Liver (tissue), 9 donors: Measurements from ENCODE around the gene NAGLU. TPM values are rescaled to one million over a fixed set of nuclear protein-coding genes. Genes with fewer than 3 reads are reported as not detected.

Source experiments
- DNase-seq: peaks from one replicate; pipeline ENCODE4 v3.0.0-alpha.2; 2017; ENCODE audit warnings: low spot score
- H3K27ac ChIP-seq, 2 donors: one replicate each; pipeline ENCODE4 v1.7.0; 2013; ENCODE audit warnings: inconsistent platforms in 2 of 2, low read length in 2 of 2, control low read depth in 1 of 2, low read depth in 1 of 2, mild to moderate bottlenecking in 1 of 2
- H3K27me3 ChIP-seq, 4 donors: one replicate each; pipeline versions ENCODE4 v1.6.1 to v1.7.0; 2013; ENCODE audit warnings: low read length in 3 of 4, inconsistent platforms in 1 of 4, mild to moderate bottlenecking in 1 of 4, moderate library complexity in 1 of 4; ENCODE audit not compliant: control insufficient read depth in 4 of 4, insufficient read depth in 4 of 4
- H3K36me3 ChIP-seq, 4 donors: one replicate each; pipeline versions ENCODE4 v1.6.1 to v1.7.0; 2013; ENCODE audit warnings: low read length in 3 of 4, mild to moderate bottlenecking in 3 of 4, low read depth in 1 of 4, moderate library complexity in 1 of 4; ENCODE audit not compliant: control insufficient read depth in 4 of 4, insufficient read depth in 3 of 4
- H3K4me1 ChIP-seq, 4 donors: one replicate each; pipeline versions ENCODE4 v1.6.1 to v1.7.0; 2013; ENCODE audit warnings: low read length in 3 of 4, mild to moderate bottlenecking in 3 of 4, moderate library complexity in 1 of 4; ENCODE audit not compliant: control insufficient read depth in 4 of 4, insufficient read depth in 4 of 4
- H3K4me3 ChIP-seq, 3 donors: one replicate each; pipeline versions ENCODE4 v1.6.1 to v1.7.0; 2013; ENCODE audit warnings: low read length in 3 of 3, control low read depth in 1 of 3, low read depth in 1 of 3, mild to moderate bottlenecking in 1 of 3
- H3K9ac ChIP-seq, 2 donors: one replicate each; pipeline ENCODE4 v1.7.0; 2013; ENCODE audit warnings: low read length in 2 of 2, mild to moderate bottlenecking in 2 of 2, moderate library complexity in 2 of 2, control low read depth in 1 of 2, low read depth in 1 of 2
- H3K9me3 ChIP-seq, 4 donors: one replicate each; pipeline versions ENCODE4 v1.6.1 to v1.7.0; 2013; ENCODE audit warnings: low read length in 3 of 4; ENCODE audit not compliant: control insufficient read depth in 4 of 4
- ATF3 ChIP-seq: IDR thresholded peaks from 2 replicates; pipeline ENCODE4 v1.6.1; 2016; ENCODE audit warnings: antibody characterized with exemption
- CTCF ChIP-seq: fragments of 150-350 bp; IDR thresholded peaks from 2 replicates; pipeline ENCODE4 v1.5.1; 2017; ENCODE audit warnings: improper control_type of control experiment, low read depth, low read length; ENCODE audit not compliant: missing input control
- EGR1 ChIP-seq, 2 donors: IDR thresholded peaks; 2 replicates each; pipeline ENCODE4 v1.6.1; 2016 to 2018; ENCODE audit warnings: antibody characterized with exemption in 2 of 2, low read depth in 2 of 2
- FOXA1 ChIP-seq: IDR thresholded peaks from 2 replicates; pipeline ENCODE4 v1.6.1; 2016; ENCODE audit warnings: antibody characterized with exemption
- FOXA2 ChIP-seq: IDR thresholded peaks from 2 replicates; pipeline ENCODE4 v1.6.1; 2016; ENCODE audit warnings: antibody characterized with exemption
- GABPA ChIP-seq, 2 donors: IDR thresholded peaks in 1 of 2; conservative IDR thresholded peaks in 1 of 2; 2 replicates each; pipeline ENCODE4 v1.6.1; 2016; ENCODE audit warnings: antibody characterized with exemption in 2 of 2, mild to moderate bottlenecking in 1 of 2, moderate library complexity in 1 of 2
- HNF4A ChIP-seq, 2 donors: conservative IDR thresholded peaks; 2 replicates each; pipeline ENCODE4 v1.6.1; 2016; ENCODE audit warnings: antibody characterized with exemption in 2 of 2, mild to moderate bottlenecking in 2 of 2
- HNF4G ChIP-seq: IDR thresholded peaks from 2 replicates; pipeline ENCODE4 v1.6.1; 2016; ENCODE audit warnings: antibody characterized with exemption
- JUND ChIP-seq, 2 donors: IDR thresholded peaks; 2 replicates each; pipeline ENCODE4 v1.6.1; 2016; ENCODE audit warnings: antibody characterized with exemption in 2 of 2
- MAX ChIP-seq: IDR thresholded peaks from 2 replicates; pipeline ENCODE4 v1.6.1; 2016; ENCODE audit warnings: antibody characterized with exemption
- NR2F2 ChIP-seq: IDR thresholded peaks from 2 replicates; pipeline ENCODE4 v1.6.1; 2016; ENCODE audit warnings: antibody characterized with exemption
- RAD21 ChIP-seq, 2 donors: IDR thresholded peaks; 2 replicates each; pipeline ENCODE4 v1.6.1; 2016; ENCODE audit warnings: antibody characterized with exemption in 2 of 2, mild to moderate bottlenecking in 2 of 2
- REST ChIP-seq: IDR thresholded peaks from 2 replicates; pipeline ENCODE4 v1.6.1; 2016; ENCODE audit warnings: antibody characterized with exemption, mild to moderate bottlenecking
- SP1 ChIP-seq: IDR thresholded peaks from 2 replicates; pipeline ENCODE4 v1.6.1; 2018; ENCODE audit warnings: antibody characterized with exemption, mild to moderate bottlenecking
- TAF1 ChIP-seq: conservative IDR thresholded peaks from 2 replicates; pipeline ENCODE4 v1.6.1; 2016; ENCODE audit warnings: antibody characterized with exemption, mild to moderate bottlenecking
- YY1 ChIP-seq: IDR thresholded peaks from 2 replicates; pipeline ENCODE4 v1.6.1; 2016; ENCODE audit warnings: antibody characterized with exemption, mild to moderate bottlenecking
- ZBTB33 ChIP-seq: IDR thresholded peaks from 2 replicates; pipeline ENCODE4 v1.6.1; 2016; ENCODE audit warnings: antibody characterized with exemption
- WGBS: extraction: QIAGEN DNeasy Blood & Tissue Kit; methylation state at CpG from one replicate; pipeline ENCODE4 v1.1.7; 2013; 5-methylcytosine and 5-hydroxymethylcytosine counted together
- polyA plus RNA-seq, 2 donors: library from polyadenylated mRNA; stranded (reverse) in 1 of 2; unstranded in 1 of 2; fragments of 200-250 nt in 1 of 2; fragments of >200 nt in 1 of 2; fragmentation: Nextera tagmentation in 1 of 2; extraction: Ambion mirVana in 1 of 2; gene quantifications; one replicate each; pipeline versions ENCODE4 v1.2.1 to v1.2.3, GENCODE V29; 2013 to 2015
- total RNA-seq, 2 donors: library from RNA; depleted of rRNA; stranded (reverse); fragments of >200 nt; gene quantifications; one replicate each; pipeline ENCODE4 v1.2.3, GENCODE V29; 2014
- donor health status: healthy.
- donor health status: healthy.
- donor health status: healthy.
- donor health status: healthy.
- donor health status: healthy.

NAGLU gene
- total and polyA plus RNA-seq, 4 donors: 15.5 to 41.2 (median 28.9) TPM

- peaks cover 0 to 4% (median 1%) of the 10 kb centered on the region in 4 donors for H3K4me1 ChIP-seq
- no peaks in the 10 kb centered on the region for H3K9me3 ChIP-seq
- H3K27ac ChIP-seq: no peak overlapping the region
- peaks cover 4 to 54% (median 19%) of the 10 kb centered on the region in 4 donors for H3K36me3 ChIP-seq
- H3K27me3 ChIP-seq: no peaks in the 10 kb centered on the region
- no peak for DNase-seq
- 87% methylated on average over 12 of the region's 12 CpGs for whole genome bisulfite sequencing
- H3K4me3 ChIP-seq: no peak overlapping the region
- H3K9ac ChIP-seq: no peak overlapping the region
- no peak for TF ChIP-seq TAF1
- TF ChIP-seq MAX: no peak
- TF ChIP-seq JUND (IDR thresholded peaks at IDR 0.05): no peak
Measured at GRCh38 chr17:42508426-42509165, 27.4 kb upstream of the NAGLU start.

GRCh38 chr17:42509409-42509808 is 26.6 kb upstream of the NAGLU start:
- H3K9ac ChIP-seq: no peak overlapping the region
- H3K27ac ChIP-seq: no peak overlapping the region
- TF ChIP-seq EGR1 (IDR thresholded peaks at IDR 0.05; ENCODE audit: low read depth in 2 of 2) (no peak), FOXA2 (no peak), SP1 (no peak), JUND (IDR thresholded peaks at IDR 0.05) (no peak), YY1 (no peak), TAF1 (no peak), HNF4A (conservative IDR thresholded peaks at IDR 0.05) (no peak), REST (no peak), NR2F2 (no peak), HNF4G (no peak), GABPA (IDR thresholded peaks at IDR 0.05 in 1 of 2, conservative IDR thresholded peaks at IDR 0.05 in 1 of 2) (no peak), MAX (no peak), RAD21 (IDR thresholded peaks at IDR 0.05) (no peak), CTCF (no peak), FOXA1 (no peak), ZBTB33 (no peak), ATF3 (no peak)
- H3K4me1 ChIP-seq: peaks cover 0 to 4% (median 1%) of the 10 kb centered on the region in 4 donors
- no peak overlapping the region for H3K4me3 ChIP-seq
- H3K36me3 ChIP-seq: peaks cover 6 to 52% (median 17%) of the 10 kb centered on the region in 4 donors
- 88% methylated on average over 5 of the region's 5 CpGs for WGBS
- no peaks in the 10 kb centered on the region for H3K9me3 ChIP-seq
- no peaks in the 10 kb centered on the region for H3K27me3 ChIP-seq
- no peak for DNase-seq
